SU-DHL-6 (cell line): ENCODE measurements around the gene ZNF467.

ENCODE experiments used
- H2AFZ ChIP-seq: fragments of 200-600 bp; sonication (generic); 2 replicates; pipeline ENCODE4 v1.6.1; 2014; ENCODE audit warnings: low read depth, mild to moderate bottlenecking, moderate library complexity, mixed read lengths, antibody characterized with exemption, low read length; ENCODE audit not compliant: severe bottlenecking
- H3F3A ChIP-seq: fragments of 200-600 bp; shearing (Covaris generic); 2 replicates; pipeline ENCODE4 v1.6.0; 2016; ENCODE audit warnings: antibody characterized with exemption, mild to moderate bottlenecking; ENCODE audit not compliant: insufficient read depth
- H3K27ac ChIP-seq: fragments of 200-600 bp; sonication (generic); 2 replicates; pipeline ENCODE4 v1.5.1; 2016; ENCODE audit warnings: low read depth, mild to moderate bottlenecking, low read length, moderate library complexity, mixed read lengths
- H3K27me3 ChIP-seq: fragments of 200-600 bp; sonication (generic), shearing (Covaris generic); 2 replicates; pipeline ENCODE4 v1.6.0; 2014; ENCODE audit warnings: mild to moderate bottlenecking, low read length
- H3K36me3 ChIP-seq: fragments of 200-600 bp; sonication (generic); 2 replicates; pipeline ENCODE4 v1.6.1; 2014; ENCODE audit warnings: mild to moderate bottlenecking, low read length, mixed read lengths
- H3K4me2 ChIP-seq: fragments of 300-600, 200-600 bp; shearing (Covaris generic), sonication (generic); 2 replicates; pipeline ENCODE4 v1.6.0; 2014; ENCODE audit warnings: low read length, low read depth, mild to moderate bottlenecking; ENCODE audit not compliant: poor library complexity, severe bottlenecking
- H3K4me3 ChIP-seq: fragments of 200-600 bp; sonication (generic); 2 replicates; pipeline ENCODE4 v1.5.1; 2014; ENCODE audit warnings: antibody characterized with exemption, low read length, mild to moderate bottlenecking, mixed read lengths; ENCODE audit not compliant: insufficient read depth, poor library complexity, severe bottlenecking
- H3K79me2 ChIP-seq: fragments of 200-600 bp; sonication (generic); 2 replicates; pipeline ENCODE4 v1.6.1; 2014; ENCODE audit warnings: mild to moderate bottlenecking, low read length, moderate library complexity; ENCODE audit not compliant: insufficient read depth
- H3K9ac ChIP-seq: fragments of 200-600 bp; sonication (generic); 2 replicates; pipeline ENCODE4 v1.7.0; 2014; ENCODE audit warnings: mild to moderate bottlenecking, low read length
- H3K9me2 ChIP-seq: fragments of 200-600 bp; sonication (generic); replicated peaks from 2 replicates; pipeline ENCODE4 v1.6.1; 2014; ENCODE audit warnings: low read length; ENCODE audit not compliant: insufficient read depth
- H3K9me3 ChIP-seq: fragments of 200-600 bp; sonication (generic); 2 replicates; pipeline ENCODE4 v1.6.1; 2014; ENCODE audit warnings: low read length, mixed read lengths; ENCODE audit not compliant: insufficient read depth
- H4K20me1 ChIP-seq: fragments of 200-600 bp; sonication (generic); 2 replicates; pipeline ENCODE4 v1.6.1; 2014; ENCODE audit warnings: low read depth, mild to moderate bottlenecking, antibody characterized with exemption, low read length, moderate library complexity, mixed read lengths
- CTCF ChIP-seq: fragments of 200-600 bp; sonication (generic); IDR thresholded peaks from one replicate; pipeline ENCODE4 v1.5.1; 2017; ENCODE audit warnings: antibody characterized with exemption, mild to moderate bottlenecking, low read length, moderate library complexity; ENCODE audit not compliant: insufficient read depth, poor library complexity, severe bottlenecking
- EZH2phosphoT487 ChIP-seq: fragments of 200-600 bp; sonication (generic), shearing (Covaris generic); conservative IDR thresholded peaks from 2 replicates; pipeline ENCODE4 v1.6.1; 2018; ENCODE audit warnings: mild to moderate bottlenecking, antibody characterized with exemption, low read length, moderate library complexity, mixed read lengths

ZNF467 gene

GRCh38 chr7:149800169-149800555 is 26.8 kb upstream of the ZNF467 start:
- no peak overlapping the region for H3K9ac ChIP-seq
- no peaks in the 10 kb centered on the region for H3F3A ChIP-seq
- H3K36me3 ChIP-seq, result no peaks in the 10 kb centered on the region
- H3K27ac ChIP-seq, result no peak overlapping the region
- H3K9me2 ChIP-seq, result no peaks in the 10 kb centered on the region
- no peaks in the 10 kb centered on the region for H4K20me1 ChIP-seq
- H3K27me3 ChIP-seq, result no peaks in the 10 kb centered on the region
- TF ChIP-seq EZH2phosphoT487 (no peak), CTCF (no peak)
- no peaks in the 10 kb centered on the region for H3K9me3 ChIP-seq
- no peak overlapping the region for H2AFZ ChIP-seq
- H3K79me2 ChIP-seq, result no peaks in the 10 kb centered on the region
- no peak overlapping the region for H3K4me2 ChIP-seq
- H3K4me3 ChIP-seq, result no peak overlapping the region

GRCh38 chr7:149799397-149800168 is 26.2 kb upstream of the ZNF467 start:
- Histone ChIP-seq H3K4me2 (no peak overlapping the region), H3K9me2 (no peaks in the 10 kb centered on the region), H2AFZ (no peak overlapping the region), H3K9me3 (no peaks in the 10 kb centered on the region), H4K20me1 (no peaks in the 10 kb centered on the region), H3K9ac (no peak overlapping the region), H3K27ac (no peak overlapping the region), H3K36me3 (no peaks in the 10 kb centered on the region), H3F3A (no peaks in the 10 kb centered on the region), H3K4me3 (no peak overlapping the region), H3K27me3 (no peaks in the 10 kb centered on the region), H3K79me2 (no peaks in the 10 kb centered on the region)
- TF ChIP-seq EZH2phosphoT487 (no peak), CTCF (peak; percentile 78)

GRCh38 chr7:149797771-149798170 is 24.4 kb upstream of the ZNF467 start:
- Histone ChIP-seq H3F3A (no peaks in the 10 kb centered on the region), H3K9me3 (no peaks in the 10 kb centered on the region), H3K36me3 (no peaks in the 10 kb centered on the region), H3K4me2 (no peak overlapping the region), H3K27me3 (no peaks in the 10 kb centered on the region), H4K20me1 (no peaks in the 10 kb centered on the region), H3K27ac (no peak overlapping the region), H3K79me2 (no peaks in the 10 kb centered on the region), H3K9ac (no peak overlapping the region), H2AFZ (no peak overlapping the region), H3K9me2 (no peaks in the 10 kb centered on the region), H3K4me3 (no peak overlapping the region)
- TF ChIP-seq EZH2phosphoT487, result no peak
- no peak for TF ChIP-seq CTCF
